Measurements from ENCODE around the gene SH3PXD2B.
"Not testable (repeated sequence)": the region's sequence is repeated elsewhere in the genome, so short reads cannot be mapped to it uniquely, and the experiment has no call there.

SH3PXD2B gene

GRCh38 chr5:172339264-172340180, 114.8 kb downstream of the SH3PXD2B start:
- DNase-seq (ENCODE audit: low read depth in 2 of 2), result no peak

GRCh38 chr5:172336676-172337285, 117.5 kb downstream of the SH3PXD2B start:
- no peak for DNase-seq (ENCODE audit: low read depth in 2 of 2)

- DNase-seq (ENCODE audit: low read depth in 2 of 2), result no peak
These were observed 118.1 kb downstream of the SH3PXD2B start for GRCh38 chr5:172336264-172336663.

GRCh38 chr5:172335721-172336120, 118.6 kb downstream of the SH3PXD2B start:
- no peak for DNase-seq (ENCODE audit: low read depth in 2 of 2)

- DNase-seq (ENCODE audit: low read depth in 2 of 2), result no peak
These were observed 119.7 kb downstream of the SH3PXD2B start for GRCh38 chr5:172334641-172335040.

GRCh38 chr5:172334196-172334595, 120.1 kb downstream of the SH3PXD2B start:
- no peak for DNase-seq (ENCODE audit: low read depth in 2 of 2)

- not testable (repeated sequence) for DNase-seq (ENCODE audit: low read depth in 2 of 2)
These were observed 127.4 kb downstream of the SH3PXD2B start for GRCh38 chr5:172326901-172327300.

GRCh38 chr5:172325452-172325851, 128.9 kb downstream of the SH3PXD2B start:
- DNase-seq (ENCODE audit: low read depth in 2 of 2), result no peak

GRCh38 chr5:172322028-172322965, 132.0 kb downstream of the SH3PXD2B start:
- no peak for DNase-seq (ENCODE audit: low read depth in 2 of 2)

- DNase-seq (ENCODE audit: low read depth in 2 of 2), result no peak
These were observed 132.7 kb downstream of the SH3PXD2B start for GRCh38 chr5:172321593-172321992.

- no peak for DNase-seq (ENCODE audit: low read depth in 2 of 2)
These were observed 134.4 kb downstream of the SH3PXD2B start for GRCh38 chr5:172319708-172320441.

- no peak for DNase-seq (ENCODE audit: low read depth in 2 of 2)
These were observed 138.5 kb downstream of the SH3PXD2B start for GRCh38 chr5:172315587-172316493.

- no peak for DNase-seq (ENCODE audit: low read depth in 2 of 2)
These were observed 140.4 kb downstream of the SH3PXD2B start for GRCh38 chr5:172313915-172314314.

GRCh38 chr5:172312286-172312685, 142.0 kb downstream of the SH3PXD2B start:
- DNase-seq (ENCODE audit: low read depth in 2 of 2), result no peak

- no peak for DNase-seq (ENCODE audit: low read depth in 2 of 2)
These were observed 142.7 kb downstream of the SH3PXD2B start for GRCh38 chr5:172311605-172312004.

GRCh38 chr5:172311026-172311425, 143.3 kb downstream of the SH3PXD2B start:
- no peak for DNase-seq (ENCODE audit: low read depth in 2 of 2)

- no peak for DNase-seq (ENCODE audit: low read depth in 2 of 2)
These were observed 148.9 kb downstream of the SH3PXD2B start for GRCh38 chr5:172305380-172305779.

GRCh38 chr5:172303572-172304335, 150.6 kb downstream of the SH3PXD2B start:
- DNase-seq (ENCODE audit: low read depth in 2 of 2), result no peak

- no peak for DNase-seq (ENCODE audit: low read depth in 2 of 2)
These were observed 151.2 kb downstream of the SH3PXD2B start for GRCh38 chr5:172303162-172303561.
